Vagina (tissue), 2 donors: ENCODE measurements around the gene UNC80. TPM values are rescaled to one million over a fixed set of nuclear protein-coding genes. Genes with fewer than 3 reads are reported as not detected.

Source experiments
- DNase-seq, 2 donors: peaks; one replicate each; pipeline ENCODE4 v3.0.0-alpha.2; 2017; ENCODE audit errors: extremely low spot score in 2 of 2
- H3K27ac ChIP-seq: fragments of 200-600 bp; sonication (generic); one replicate; pipeline ENCODE4 v1.5.1; 2019
- H3K27me3 ChIP-seq: fragments of 200-600 bp; sonication (generic); one replicate; pipeline ENCODE4 v1.5.1; 2019
- H3K36me3 ChIP-seq, 2 donors: fragments of 200-600 bp; sonication (generic); one replicate each; pipeline ENCODE4 v1.5.1; 2017 to 2019
- H3K4me1 ChIP-seq: fragments of 200-600 bp; sonication (generic); one replicate; pipeline ENCODE4 v1.5.1; 2019
- H3K4me3 ChIP-seq, 2 donors: fragments of 200-600 bp; sonication (generic); 1 replicate in 1 of 2; 2 replicates in 1 of 2; pipeline ENCODE4 v1.5.1; 2016 to 2019
- H3K9me3 ChIP-seq: fragments of 200-600 bp; sonication (generic); one replicate; pipeline ENCODE4 v1.5.1; 2019
- CTCF ChIP-seq, 3 experiments: fragments of 450-650 bp in 2 of 3; fragments of 200-600 bp in 1 of 3; sonication (generic) in 1 of 3; IDR thresholded peaks; one replicate each; pipeline ENCODE4 v1.5.1; 2017 to 2019; ENCODE audit warnings: antibody characterized with exemption in 3 of 3, mild to moderate bottlenecking in 2 of 3, moderate library complexity in 2 of 3
- POLR2A ChIP-seq, 2 donors: fragments of 450-650 bp; IDR thresholded peaks; one replicate each; pipeline ENCODE4 v1.6.1; 2017; ENCODE audit warnings: antibody characterized with exemption in 2 of 2, mild to moderate bottlenecking in 2 of 2, moderate library complexity in 2 of 2
- POLR2AphosphoS5 ChIP-seq, 2 donors: sonication (generic); formaldehyde crosslinking; IDR thresholded peaks; one replicate each; pipeline ENCODE4 v1.9.0; 2017; ENCODE audit warnings: antibody characterized with exemption in 2 of 2, mild to moderate bottlenecking in 2 of 2, low read depth in 1 of 2; ENCODE audit not compliant: insufficient read depth in 1 of 2
- intact Hi-C: fragments of 100-400 bp; cut with DNase I; formaldehyde crosslinking; loops from one replicate; pipeline ENCODE4 v1.15.1; 2023
- total RNA-seq: library from RNA; depleted of rRNA; stranded (reverse); fragments of >200 nt; gene quantifications from one replicate; pipeline ENCODE4 v1.2.3, GENCODE V29; 2016

The UNC80 gene
- total RNA-seq, 1 donor from 2014 or later = 0.25 TPM

DNA sequence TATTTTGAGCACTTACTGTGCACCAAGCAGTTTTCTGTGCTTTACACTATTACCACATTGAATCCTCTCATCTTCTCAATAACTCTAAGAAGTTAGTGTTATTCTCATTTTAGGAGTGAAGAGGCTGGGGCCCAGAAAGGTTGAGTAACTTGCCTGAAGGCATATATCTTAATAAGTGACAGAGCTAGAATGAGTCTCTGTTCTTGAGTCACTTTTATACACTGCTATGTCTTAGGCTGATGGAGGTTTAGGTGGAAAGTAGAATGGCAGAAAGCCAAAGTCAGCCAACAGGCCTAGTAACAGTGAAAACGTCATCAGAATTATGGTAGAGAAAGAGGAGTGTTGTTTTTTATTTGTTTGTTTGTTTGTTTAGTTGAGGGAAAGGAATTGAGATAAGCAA is 202.9 kb downstream of the UNC80 start:
- TF ChIP-seq CTCF (IDR thresholded peaks at IDR 0.05) = no peak
- TF ChIP-seq POLR2AphosphoS5 (IDR thresholded peaks at IDR 0.05; ENCODE audit: insufficient read depth in 1 of 2, low read depth in 1 of 2) = no peak
- TF ChIP-seq POLR2A (IDR thresholded peaks at IDR 0.05) = no peak
- no peaks in the 10 kb centered on the region for H3K36me3 ChIP-seq
- no peaks in the 10 kb centered on the region for H3K4me1 ChIP-seq
- no peaks in the 10 kb centered on the region for H3K27me3 ChIP-seq
- intact Hi-C loops = loop anchor here (2.0 kb wide), 1 partner anchor 224 kb away; no protein-coding TSS in a partner anchor
- H3K9me3 ChIP-seq = no peaks in the 10 kb centered on the region
- DNase-seq = no peak
- H3K27ac ChIP-seq = no peak overlapping the region
- H3K4me3 ChIP-seq = no peak overlapping the region

GRCh38 chr2:209976698-209977385 is 205.2 kb downstream of the UNC80 start:
- Histone ChIP-seq H3K9me3 (no peaks in the 10 kb centered on the region), H3K4me1 (no peaks in the 10 kb centered on the region), H3K36me3 (no peaks in the 10 kb centered on the region), H3K27me3 (no peaks in the 10 kb centered on the region), H3K4me3 (no peak overlapping the region), H3K27ac (no peak overlapping the region)
- no peak for DNase-seq
- TF ChIP-seq POLR2A (IDR thresholded peaks at IDR 0.05) = no peak
- no peak for TF ChIP-seq CTCF (IDR thresholded peaks at IDR 0.05)
- TF ChIP-seq POLR2AphosphoS5 (IDR thresholded peaks at IDR 0.05; ENCODE audit: insufficient read depth in 1 of 2, low read depth in 1 of 2) = no peak
- intact Hi-C loops = no loop called here

DNA sequence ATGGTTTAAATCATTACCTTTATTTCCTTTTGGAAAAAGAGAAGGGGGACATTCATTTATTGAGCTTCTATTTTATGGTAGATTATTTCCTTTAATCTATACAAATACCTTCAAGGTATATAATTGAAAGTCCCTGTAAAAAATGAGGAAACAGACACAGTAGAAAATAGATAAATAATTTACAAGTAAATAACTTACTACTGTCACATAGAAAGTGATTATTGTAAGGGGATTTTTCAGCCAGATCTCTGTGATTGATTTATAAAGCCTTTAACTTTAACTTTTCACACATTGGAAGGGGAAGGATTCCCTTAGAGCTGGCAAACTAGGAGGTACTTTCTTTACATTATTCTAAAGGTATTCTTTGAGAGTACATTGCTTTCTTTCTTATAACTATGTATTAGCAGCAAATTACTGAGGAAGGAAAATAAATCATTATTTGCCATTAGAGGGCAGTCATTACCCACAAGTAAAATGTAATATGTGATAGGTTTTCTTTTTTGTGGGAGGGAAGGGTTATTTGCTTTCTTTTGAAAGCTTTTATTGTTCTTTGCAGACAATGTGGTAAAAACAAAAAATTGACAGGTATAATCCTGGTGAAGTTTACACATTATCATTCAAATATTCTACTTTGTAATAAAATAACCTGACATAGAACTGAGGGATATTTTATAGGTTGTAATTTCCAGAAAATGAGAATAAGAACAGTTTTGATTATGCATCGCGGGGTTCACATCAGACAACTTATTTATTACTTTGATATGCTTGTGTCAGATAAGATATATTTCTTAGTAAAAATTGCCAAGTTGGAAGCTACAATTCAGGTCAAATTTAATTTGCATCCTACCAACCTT is 206.0 kb downstream of the UNC80 start:
- intact Hi-C loops = no loop called here
- H3K27ac ChIP-seq = no peak overlapping the region
- H3K4me3 ChIP-seq = no peak overlapping the region
- no peaks in the 10 kb centered on the region for H3K9me3 ChIP-seq
- TF ChIP-seq POLR2AphosphoS5 (IDR thresholded peaks at IDR 0.05; ENCODE audit: insufficient read depth in 1 of 2, low read depth in 1 of 2) (no peak), CTCF (IDR thresholded peaks at IDR 0.05) (peak; percentile 31 to 64 (median 51))
- H3K4me1 ChIP-seq = no peaks in the 10 kb centered on the region
- DNase-seq = no peak
- H3K36me3 ChIP-seq = no peaks in the 10 kb centered on the region
- no peaks in the 10 kb centered on the region for H3K27me3 ChIP-seq

DNA sequence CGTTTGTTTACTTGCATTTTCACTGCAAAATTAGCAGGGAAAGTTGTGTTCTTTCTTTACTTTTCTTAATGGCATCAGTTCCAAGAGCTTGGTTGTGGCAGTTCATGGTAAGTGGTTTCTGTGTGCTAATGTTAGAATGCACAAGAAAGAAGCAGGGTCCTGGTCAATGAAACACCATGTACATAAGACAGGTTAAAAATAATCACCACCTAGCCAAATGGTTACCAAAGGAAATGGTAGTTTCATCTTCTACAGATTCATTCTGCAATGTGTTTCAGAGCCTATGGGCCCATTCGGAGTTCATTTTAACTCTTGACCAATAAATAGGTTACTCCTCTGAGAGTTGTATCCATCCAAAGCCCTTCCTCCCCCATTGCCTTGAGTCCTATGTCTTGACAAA is 212.7 kb downstream of the UNC80 start:
- intact Hi-C loops = no loop called here
- H3K9me3 ChIP-seq = no peaks in the 10 kb centered on the region
- no peaks in the 10 kb centered on the region for H3K36me3 ChIP-seq
- H3K27me3 ChIP-seq = no peaks in the 10 kb centered on the region
- no peak for DNase-seq
- H3K4me1 ChIP-seq = no peaks in the 10 kb centered on the region
- no peak overlapping the region for H3K4me3 ChIP-seq
- H3K27ac ChIP-seq = no peak overlapping the region
- no peak for TF ChIP-seq POLR2AphosphoS5 (IDR thresholded peaks at IDR 0.05; ENCODE audit: insufficient read depth in 1 of 2, low read depth in 1 of 2)
- TF ChIP-seq POLR2A (IDR thresholded peaks at IDR 0.05) = no peak
- no peak for TF ChIP-seq CTCF (IDR thresholded peaks at IDR 0.05)

DNA sequence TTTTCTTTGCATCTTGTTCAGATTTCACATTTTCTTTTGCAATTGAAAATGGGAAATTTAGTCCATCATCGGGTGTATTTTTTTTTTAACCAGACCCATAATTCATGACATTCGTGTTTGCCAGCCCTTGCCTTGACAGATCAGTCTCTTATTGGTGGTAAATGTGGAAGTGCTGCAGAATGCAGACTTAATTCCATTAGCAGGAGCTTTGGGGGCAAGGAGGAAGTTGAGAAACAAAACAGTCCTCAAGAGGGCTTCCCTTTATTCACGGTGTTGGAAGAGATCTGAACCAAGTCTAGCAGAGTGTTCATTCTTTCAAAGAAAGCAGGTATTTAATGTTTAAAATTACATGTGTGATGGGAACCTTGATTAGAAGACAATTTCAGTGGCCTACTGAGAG is 214.2 kb downstream of the UNC80 start:
- H3K36me3 ChIP-seq = no peaks in the 10 kb centered on the region
- no peak for DNase-seq
- H3K4me1 ChIP-seq = no peaks in the 10 kb centered on the region
- intact Hi-C loops = no loop called here
- H3K27me3 ChIP-seq = no peaks in the 10 kb centered on the region
- no peak overlapping the region for H3K4me3 ChIP-seq
- no peaks in the 10 kb centered on the region for H3K9me3 ChIP-seq
- TF ChIP-seq POLR2A (IDR thresholded peaks at IDR 0.05) (no peak), CTCF (IDR thresholded peaks at IDR 0.05) (no peak), POLR2AphosphoS5 (IDR thresholded peaks at IDR 0.05; ENCODE audit: insufficient read depth in 1 of 2, low read depth in 1 of 2) (no peak)
- H3K27ac ChIP-seq = no peak overlapping the region
